CD4-positive, CD25-positive, alpha-beta regulatory T cell (primary cell): ENCODE data around the gene NCKAP5L. TPM values are rescaled to one million over a fixed set of nuclear protein-coding genes. Genes with fewer than 3 reads are reported as not detected.

Experiments used
- ATAC-seq, 2 donors: fragments of 150-1000 bp; cut with Tn5 transposase; one replicate each; pipeline ENCODE4 v1.10.0; 2021; ENCODE audit warnings: low read depth in 2 of 2, moderate number of reproducible peaks in 2 of 2, moderate library complexity in 1 of 2
- DNase-seq, 3 donors: peaks; one replicate each; pipeline versions ENCODE4 v3.0.0 to v3.0.0-alpha.2; 2012 to 2022; ENCODE audit warnings: mixed read lengths in 1 of 3
- H3K27ac ChIP-seq: one replicate; pipeline ENCODE4 v1.7.0; 2013; ENCODE audit warnings: mild to moderate bottlenecking, low read length; ENCODE audit not compliant: insufficient read depth, poor library complexity, severe bottlenecking
- H3K27me3 ChIP-seq: one replicate; pipeline ENCODE4 v1.7.0; 2013; ENCODE audit warnings: low read length; ENCODE audit not compliant: control insufficient read depth, insufficient read depth
- H3K36me3 ChIP-seq: one replicate; pipeline ENCODE4 v1.7.0; 2013; ENCODE audit warnings: mild to moderate bottlenecking, low read length, moderate library complexity; ENCODE audit not compliant: control insufficient read depth, insufficient read depth
- H3K4me1 ChIP-seq: 2 replicates; pipeline ENCODE4 v1.7.0; 2013; ENCODE audit warnings: mild to moderate bottlenecking, low read length; ENCODE audit not compliant: insufficient read depth, control insufficient read depth, poor library complexity, severe bottlenecking
- H3K4me3 ChIP-seq: one replicate; pipeline ENCODE4 v1.7.0; 2013; ENCODE audit warnings: low read depth, mild to moderate bottlenecking, low read length, moderate library complexity
- H3K9me3 ChIP-seq, 2 experiments: 1 replicate in 1 of 2; 2 replicates in 1 of 2; pipeline ENCODE4 v1.7.0; 2013; ENCODE audit warnings: low read length in 2 of 2, mild to moderate bottlenecking in 1 of 2, moderate library complexity in 1 of 2; ENCODE audit not compliant: control insufficient read depth in 2 of 2
- H3K27ac Mint-ChIP-seq, 3 donors: one replicate each; pipeline ENCODE4 v1.8.0; 2020 to 2022; ENCODE audit warnings: mild to moderate bottlenecking in 3 of 3, mixed read lengths in 3 of 3, moderate library complexity in 2 of 3
- H3K27me3 Mint-ChIP-seq: one replicate; pipeline ENCODE4 v1.8.0; 2022; ENCODE audit warnings: mild to moderate bottlenecking, mixed read lengths
- H3K36me3 Mint-ChIP-seq: one replicate; pipeline ENCODE4 v1.8.0; 2020; ENCODE audit warnings: mixed read lengths
- H3K4me1 Mint-ChIP-seq, 4 donors: one replicate each; pipeline ENCODE4 v1.8.0; 2020 to 2022; ENCODE audit warnings: mixed read lengths in 4 of 4, mild to moderate bottlenecking in 1 of 4
- H3K4me3 Mint-ChIP-seq, 4 donors: one replicate each; pipeline ENCODE4 v1.8.0; 2020 to 2022; ENCODE audit warnings: mild to moderate bottlenecking in 4 of 4, mixed read lengths in 4 of 4, moderate library complexity in 3 of 4
- H3K9me3 Mint-ChIP-seq, 7 donors: one replicate each; pipeline ENCODE4 v1.8.0; 2020 to 2022; ENCODE audit warnings: mixed read lengths in 7 of 7, mild to moderate bottlenecking in 3 of 7, moderate library complexity in 2 of 7
- polyA plus RNA-seq, 4 donors: library from polyadenylated mRNA; unstranded; fragments of 300-500 nt; fragmentation: Illumina TruSeq; gene quantifications; one replicate each; pipeline ENCODE4 v1.2.3, GENCODE V29; 2021
- total RNA-seq: library from RNA; stranded (reverse); gene quantifications from one replicate; pipeline ENCODE4 v1.2.3, GENCODE V29; 2022

NCKAP5L gene
- total and polyA plus RNA-seq, 5 donors from 2014 or later: 0.18 to 7.8 (median 0.73) TPM

GRCh38 chr12:49842519-49843352 lies 14.5 kb upstream of the NCKAP5L start, which contains the start of gene BCDIN3D:
BCDIN3D (minus strand) TSS chr12:49843106; CDS start chr12:49843087, 19 bp downstream.
- H3K36me3 Mint-ChIP-seq: no peaks in the 10 kb centered on the region
- H3K36me3 ChIP-seq: peaks cover 2% of the 10 kb centered on the region
- peak within 1 kb of the TSS; percentile 93 to 95 (median 94) for H3K27ac Mint-ChIP-seq
- peak within 1 kb of the TSS; percentile 78 for H3K27ac ChIP-seq
- H3K4me1 Mint-ChIP-seq: peaks cover 12 to 43% (median 29%) of the 10 kb centered on the region in 4 donors
- H3K9me3 ChIP-seq: no peaks in the 10 kb centered on the region
- ATAC-seq (peak; percentile 95 to 96), DNase-seq (peak; percentile 90 to 94 (median 90))
- no peaks in the 10 kb centered on the region for H3K27me3 ChIP-seq
- H3K27me3 Mint-ChIP-seq: peaks cover 8% of the 10 kb centered on the region
- peak within 1 kb of the TSS; percentile 93 for H3K4me3 ChIP-seq
- no peaks in the 10 kb centered on the region for H3K9me3 Mint-ChIP-seq
- peaks cover 26% of the 10 kb centered on the region for H3K4me1 ChIP-seq
- peak within 1 kb of the TSS; percentile 82 to 98 (median 93) for H3K4me3 Mint-ChIP-seq

- H3K4me1 Mint-ChIP-seq: peaks cover 12 to 33% (median 22%) of the 10 kb centered on the region in 4 donors
- H3K4me3 ChIP-seq: no peak overlapping the region
- ATAC-seq (peak; percentile 30 to 32), DNase-seq (peak in 2 of 3 donors; percentile 58 to 67)
- no peaks in the 10 kb centered on the region for H3K9me3 ChIP-seq
- no peaks in the 10 kb centered on the region for H3K36me3 Mint-ChIP-seq
- no peaks in the 10 kb centered on the region for H3K27me3 ChIP-seq
- H3K27ac Mint-ChIP-seq: no peak overlapping the region
- peaks cover 19% of the 10 kb centered on the region for H3K4me1 ChIP-seq
- no peaks in the 10 kb centered on the region for H3K27me3 Mint-ChIP-seq
- H3K4me3 Mint-ChIP-seq: peak overlapping the region in 2 of 4 donors; percentile 68 to 75
- H3K9me3 Mint-ChIP-seq: no peaks in the 10 kb centered on the region
- H3K36me3 ChIP-seq: peaks cover 2% of the 10 kb centered on the region
- H3K27ac ChIP-seq: no peak overlapping the region
Observed at GRCh38 chr12:49838973-49839633, 10.9 kb upstream of the NCKAP5L start.

GRCh38 chr12:49832836-49833421 lies 4.7 kb upstream of the NCKAP5L start:
- DNase-seq (no peak), ATAC-seq (no peak)
- Histone ChIP-seq H3K27ac (no peak overlapping the region), H3K4me1 (peaks cover 12% of the 10 kb centered on the region), H3K36me3 (no peaks in the 10 kb centered on the region), H3K4me3 (no peak overlapping the region), H3K9me3 (no peaks in the 10 kb centered on the region), H3K27me3 (no peaks in the 10 kb centered on the region)
- Mint-ChIP-seq H3K27ac (no peak overlapping the region), H3K27me3 (peaks cover 23% of the 10 kb centered on the region), H3K36me3 (no peaks in the 10 kb centered on the region), H3K9me3 (peaks cover 0 to 2% (median 0%) of the 10 kb centered on the region in 7 donors), H3K4me3 (no peak overlapping the region), H3K4me1 (peaks cover 10 to 18% (median 15%) of the 10 kb centered on the region in 4 donors)

GRCh38 chr12:49831717-49832116 lies 3.5 kb upstream of the NCKAP5L start:
- Mint-ChIP-seq H3K36me3 (no peaks in the 10 kb centered on the region), H3K27me3 (peaks cover 26% of the 10 kb centered on the region), H3K9me3 (peaks cover 0 to 2% (median 0%) of the 10 kb centered on the region in 7 donors), H3K27ac (no peak overlapping the region), H3K4me3 (peak overlapping the region in 1 of 4 donors; percentile 15), H3K4me1 (peaks cover 14 to 27% (median 17%) of the 10 kb centered on the region in 4 donors)
- no peaks in the 10 kb centered on the region for H3K27me3 ChIP-seq
- no peaks in the 10 kb centered on the region for H3K36me3 ChIP-seq
- DNase-seq (no peak), ATAC-seq (no peak)
- H3K27ac ChIP-seq: no peak overlapping the region
- no peak overlapping the region for H3K4me3 ChIP-seq
- no peaks in the 10 kb centered on the region for H3K9me3 ChIP-seq
- peaks cover 21% of the 10 kb centered on the region for H3K4me1 ChIP-seq

GRCh38 chr12:49827401-49828099 lies 663 bp downstream of the NCKAP5L start:
- Mint-ChIP-seq H3K36me3 (no peaks in the 10 kb centered on the region), H3K4me1 (peaks cover 12 to 44% (median 29%) of the 10 kb centered on the region in 4 donors), H3K27ac (peak overlapping the region in 2 of 3 donors; percentile 84 to 89), H3K27me3 (peaks cover 24% of the 10 kb centered on the region), H3K9me3 (peaks cover 0 to 2% (median 0%) of the 10 kb centered on the region in 7 donors), H3K4me3 (peak overlapping the region; percentile 91 to 98 (median 93))
- Histone ChIP-seq H3K4me1 (peaks cover 21% of the 10 kb centered on the region), H3K36me3 (no peaks in the 10 kb centered on the region), H3K9me3 (no peaks in the 10 kb centered on the region), H3K27ac (peak overlapping the region; percentile 72), H3K27me3 (no peaks in the 10 kb centered on the region), H3K4me3 (no peak overlapping the region)
- DNase-seq (peak; percentile 20 to 43 (median 32)), ATAC-seq (no peak)

- peak overlapping the region in 2 of 3 donors; percentile 84 to 89 for H3K27ac Mint-ChIP-seq
- Histone ChIP-seq H3K9me3 (no peaks in the 10 kb centered on the region), H3K27ac (peak overlapping the region; percentile 72), H3K36me3 (no peaks in the 10 kb centered on the region), H3K4me1 (peaks cover 21% of the 10 kb centered on the region), H3K4me3 (no peak overlapping the region), H3K27me3 (no peaks in the 10 kb centered on the region)
- peaks cover 19% of the 10 kb centered on the region for H3K27me3 Mint-ChIP-seq
- peak overlapping the region; percentile 84 to 98 (median 90) for H3K4me3 Mint-ChIP-seq
- DNase-seq (no peak), ATAC-seq (no peak)
- peaks cover 0 to 2% (median 0%) of the 10 kb centered on the region in 7 donors for H3K9me3 Mint-ChIP-seq
- H3K4me1 Mint-ChIP-seq: peaks cover 10 to 47% (median 31%) of the 10 kb centered on the region in 4 donors
- H3K36me3 Mint-ChIP-seq: peaks cover 3% of the 10 kb centered on the region
Observed at GRCh38 chr12:49827051-49827400, 1.2 kb downstream of the NCKAP5L start.

GRCh38 chr12:49825971-49826421 lies 2.2 kb downstream of the NCKAP5L start:
- H3K4me3 Mint-ChIP-seq: peak overlapping the region; percentile 84 to 98 (median 90)
- peak overlapping the region in 1 of 3 donors; percentile 84 for H3K27ac Mint-ChIP-seq
- H3K9me3 Mint-ChIP-seq: peaks cover 0 to 2% (median 0%) of the 10 kb centered on the region in 7 donors
- H3K27me3 Mint-ChIP-seq: peaks cover 15% of the 10 kb centered on the region
- Histone ChIP-seq H3K27ac (no peak overlapping the region), H3K36me3 (no peaks in the 10 kb centered on the region), H3K4me1 (peaks cover 29% of the 10 kb centered on the region), H3K9me3 (no peaks in the 10 kb centered on the region), H3K4me3 (no peak overlapping the region), H3K27me3 (no peaks in the 10 kb centered on the region)
- no peak for DNase-seq
- peaks cover 10 to 57% (median 35%) of the 10 kb centered on the region in 4 donors for H3K4me1 Mint-ChIP-seq
- no peak for ATAC-seq
- H3K36me3 Mint-ChIP-seq: peaks cover 5% of the 10 kb centered on the region
